AG10803 (cell line): Measurements from ENCODE around the gene NUDT22.

ENCODE experiments used
- DNase-seq: peaks from one replicate; pipeline ENCODE4 v3.0.0; 2010; ENCODE audit warnings: low read depth
- H3K4me3 ChIP-seq: 2 replicates; pipeline ENCODE4 v1.5.1; 2011; ENCODE audit warnings: mild to moderate bottlenecking, low read length, control low read depth
- TF ChIP-seq, protein P1 (sequence below): conservative IDR thresholded peaks from 2 replicates; pipeline ENCODE4 v1.5.1; 2011; ENCODE audit warnings: mild to moderate bottlenecking, low read length, control low read depth, inconsistent platforms

The NUDT22 gene

DNA sequence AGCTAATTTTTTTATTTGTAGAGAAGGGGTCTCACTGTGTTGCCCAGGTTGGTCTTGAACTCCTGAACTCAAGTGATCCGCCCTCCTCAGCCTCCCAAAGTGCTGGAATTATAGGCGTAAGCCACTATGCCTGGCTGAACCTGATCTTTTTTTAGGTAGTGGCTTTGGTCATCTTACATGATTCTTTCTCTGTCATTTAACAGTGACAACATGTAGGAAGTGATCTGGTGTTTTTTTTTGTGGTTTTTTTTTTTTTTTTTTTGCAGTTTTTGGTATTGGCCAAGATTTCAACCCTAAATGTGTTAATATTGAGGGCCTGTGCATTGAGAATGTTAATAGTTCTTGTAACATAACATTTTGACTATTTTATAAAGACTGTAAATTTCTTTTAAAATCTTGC is 27.6 kb upstream of the NUDT22 start:
- DNase-seq, result no peak
- TF ChIP-seq, protein P1, sequence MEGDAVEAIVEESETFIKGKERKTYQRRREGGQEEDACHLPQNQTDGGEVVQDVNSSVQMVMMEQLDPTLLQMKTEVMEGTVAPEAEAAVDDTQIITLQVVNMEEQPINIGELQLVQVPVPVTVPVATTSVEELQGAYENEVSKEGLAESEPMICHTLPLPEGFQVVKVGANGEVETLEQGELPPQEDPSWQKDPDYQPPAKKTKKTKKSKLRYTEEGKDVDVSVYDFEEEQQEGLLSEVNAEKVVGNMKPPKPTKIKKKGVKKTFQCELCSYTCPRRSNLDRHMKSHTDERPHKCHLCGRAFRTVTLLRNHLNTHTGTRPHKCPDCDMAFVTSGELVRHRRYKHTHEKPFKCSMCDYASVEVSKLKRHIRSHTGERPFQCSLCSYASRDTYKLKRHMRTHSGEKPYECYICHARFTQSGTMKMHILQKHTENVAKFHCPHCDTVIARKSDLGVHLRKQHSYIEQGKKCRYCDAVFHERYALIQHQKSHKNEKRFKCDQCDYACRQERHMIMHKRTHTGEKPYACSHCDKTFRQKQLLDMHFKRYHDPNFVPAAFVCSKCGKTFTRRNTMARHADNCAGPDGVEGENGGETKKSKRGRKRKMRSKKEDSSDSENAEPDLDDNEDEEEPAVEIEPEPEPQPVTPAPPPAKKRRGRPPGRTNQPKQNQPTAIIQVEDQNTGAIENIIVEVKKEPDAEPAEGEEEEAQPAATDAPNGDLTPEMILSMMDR, result no peak
- no peak overlapping the region for H3K4me3 ChIP-seq

DNA sequence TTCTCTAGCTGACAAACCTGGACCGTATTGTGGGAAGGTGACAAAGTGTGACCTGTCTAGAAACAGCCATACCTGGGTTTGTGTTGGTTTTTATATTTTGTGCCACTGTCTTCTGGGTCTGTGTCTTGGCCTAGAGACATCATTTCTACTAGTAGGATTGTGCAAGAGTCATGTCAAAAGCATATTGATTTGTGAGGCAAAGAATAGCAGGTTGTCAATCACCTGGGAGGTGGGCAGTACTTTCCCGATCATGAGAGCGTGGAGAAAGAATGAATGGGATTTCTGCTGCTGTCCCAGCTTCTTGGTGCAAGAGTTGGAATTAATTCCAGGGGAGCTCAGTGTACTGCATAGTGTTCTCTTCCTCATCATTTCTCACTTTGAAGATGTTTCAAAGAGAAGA is 24.5 kb upstream of the NUDT22 start:
- H3K4me3 ChIP-seq, result no peak overlapping the region
- DNase-seq, result no peak
- TF ChIP-seq, protein P1, result no peak

DNA sequence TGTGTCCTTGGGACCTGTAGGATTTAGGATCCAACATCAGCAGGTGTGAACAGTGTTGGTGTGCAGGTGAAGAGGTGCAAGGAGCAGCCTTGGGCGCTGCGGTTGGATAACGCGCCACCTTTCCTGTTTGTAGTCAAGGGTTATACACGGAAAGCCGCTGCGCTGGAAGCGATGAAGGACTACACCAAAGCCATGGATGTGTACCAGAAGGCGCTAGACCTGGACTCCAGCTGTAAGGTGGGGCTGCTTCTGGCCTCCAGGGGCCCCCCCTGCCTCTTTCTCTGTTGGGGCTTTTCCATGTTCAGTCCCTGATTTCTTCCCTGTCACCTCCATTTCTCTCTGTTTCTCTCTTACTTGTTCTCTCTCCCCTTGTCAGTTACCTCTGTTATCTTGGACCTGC is 23.1 kb upstream of the NUDT22 start:
- TF ChIP-seq, protein P1, result no peak
- no peak overlapping the region for H3K4me3 ChIP-seq
- no peak for DNase-seq

DNA sequence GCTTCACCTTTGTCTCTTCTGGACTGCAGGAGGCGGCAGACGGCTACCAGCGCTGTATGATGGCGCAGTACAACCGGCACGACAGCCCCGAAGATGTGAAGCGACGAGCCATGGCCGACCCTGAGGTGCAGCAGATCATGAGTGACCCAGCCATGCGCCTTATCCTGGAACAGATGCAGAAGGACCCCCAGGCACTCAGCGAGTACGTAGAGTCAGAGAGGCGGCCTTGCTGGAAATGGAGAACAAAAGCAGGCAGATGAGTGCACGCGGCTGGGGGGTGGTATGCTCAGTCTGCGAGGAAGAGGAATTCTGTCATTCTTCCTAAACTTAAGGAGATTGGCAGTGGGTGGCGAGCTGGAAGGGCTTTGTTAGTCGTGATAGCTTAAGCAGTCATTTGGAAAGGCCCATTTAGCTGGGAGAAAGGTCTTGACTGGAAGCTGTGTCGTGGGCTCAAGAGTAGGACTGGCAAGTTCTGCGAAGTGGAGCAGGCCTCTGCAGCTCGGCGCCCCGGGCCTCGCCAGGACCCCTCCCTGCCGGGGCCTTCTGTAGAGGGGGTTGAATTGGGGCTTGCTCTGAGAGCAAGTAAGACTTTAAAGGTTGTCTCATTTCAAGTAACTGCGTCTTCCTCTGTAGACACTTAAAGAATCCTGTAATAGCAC is 22.5 kb upstream of the NUDT22 start:
- DNase-seq, result no peak
- TF ChIP-seq, protein P1, result no peak
- H3K4me3 ChIP-seq, result no peak overlapping the region

DNA sequence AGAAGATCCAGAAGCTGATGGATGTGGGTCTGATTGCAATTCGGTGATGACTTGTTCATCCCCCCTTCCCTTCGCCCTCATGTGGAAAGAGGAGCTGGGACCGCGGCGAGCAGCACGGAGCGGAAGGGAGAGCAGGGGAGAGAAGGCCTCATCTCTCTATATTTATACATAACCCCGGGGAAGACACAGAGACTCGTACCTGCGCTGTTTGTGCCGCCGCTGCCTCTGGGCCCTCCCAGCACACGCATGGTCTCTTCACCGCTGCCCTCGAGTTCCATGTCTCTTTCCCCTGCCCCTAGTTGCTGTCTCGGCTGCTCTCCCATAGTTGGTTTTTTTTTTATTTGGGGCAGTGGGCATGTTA is 22.0 kb upstream of the NUDT22 start:
- TF ChIP-seq, protein P1, result no peak
- no peak overlapping the region for H3K4me3 ChIP-seq
- no peak for DNase-seq

DNA sequence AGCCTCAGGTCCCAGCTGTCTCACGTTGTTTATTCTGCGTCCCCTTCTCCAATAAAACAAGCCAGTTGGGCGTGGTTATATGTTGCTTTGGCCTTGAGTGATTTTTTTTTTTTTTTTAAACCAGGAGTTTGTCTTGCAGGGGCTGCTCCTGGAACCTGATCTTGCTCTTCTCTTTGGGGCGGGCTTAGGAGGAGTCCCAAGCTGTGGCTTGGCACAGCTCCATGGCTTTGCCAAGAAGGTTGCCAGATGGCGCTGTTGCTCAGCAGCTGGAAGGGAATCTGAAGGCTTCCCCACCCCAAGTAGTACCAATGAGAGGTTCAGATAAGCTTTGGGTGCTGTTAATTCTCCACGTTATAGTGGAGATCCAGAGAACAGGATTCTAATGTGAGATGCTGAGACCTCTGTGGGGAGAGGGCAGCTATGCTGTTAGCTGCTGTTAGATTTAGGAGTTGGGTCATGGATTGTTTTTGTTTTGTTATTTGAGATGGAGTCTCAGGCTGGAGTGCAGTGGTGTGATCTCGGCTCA is 21.5 kb upstream of the NUDT22 start:
- peak; percentile 95 for DNase-seq
- no peak overlapping the region for H3K4me3 ChIP-seq
- TF ChIP-seq, protein P1, result peak; percentile 79

DNA sequence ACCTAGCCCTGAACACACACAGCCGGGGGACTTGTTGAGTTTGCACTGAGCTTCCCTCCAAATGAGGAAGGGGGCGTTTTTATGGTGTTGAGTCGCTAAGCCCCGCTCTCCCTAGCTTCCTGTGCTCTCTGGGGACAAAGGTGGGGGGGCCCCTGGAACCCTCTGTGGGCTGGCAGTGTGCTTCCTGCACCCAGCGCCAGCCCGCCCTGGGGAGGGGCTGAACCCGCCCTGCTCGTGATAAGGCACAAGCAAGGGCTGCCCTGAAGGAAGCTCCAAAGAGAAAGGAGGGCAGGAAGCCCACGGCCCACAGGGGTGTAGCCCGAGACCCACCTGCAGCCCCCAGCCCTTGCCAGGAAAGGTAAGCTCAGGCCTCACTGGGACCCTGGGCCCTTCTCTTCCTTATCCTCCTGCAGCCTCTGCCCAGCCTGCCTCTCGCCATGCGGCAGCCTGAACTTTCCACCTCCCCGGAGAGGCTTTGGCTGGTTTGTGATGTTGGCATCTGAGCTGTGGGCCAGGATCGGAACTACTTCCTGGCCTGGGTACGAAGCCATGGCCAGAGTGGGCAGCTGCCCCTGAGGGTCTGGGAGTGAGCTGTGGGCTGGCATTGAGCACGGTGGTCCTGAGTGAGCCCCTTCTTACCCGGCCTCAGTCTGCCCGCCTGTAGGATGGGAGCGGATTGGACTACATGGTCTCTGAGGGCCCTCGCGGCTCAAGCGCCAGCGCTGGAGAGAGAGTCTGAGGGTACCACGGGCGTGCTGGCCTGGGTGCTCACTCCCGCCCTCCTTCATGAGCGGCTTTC is 19.4 kb upstream of the NUDT22 start, which contains the start of gene FERMT3:
TSS of gene FERMT3 (plus strand) at position 265 of the 799 bp plus-strand sequence. CDS start 644 bp downstream, outside the sequence.
- TF ChIP-seq, protein P1, result no peak
- no peak for DNase-seq
- no peak within 1 kb of the TSS for H3K4me3 ChIP-seq
